ENCODE data around the gene RAD51B.

- no peak for TF ChIP-seq CTCF (IDR thresholded peaks at IDR 0.05)
- no peak for TF ChIP-seq POLR2AphosphoS5 (IDR thresholded peaks at IDR 0.05)
- TF ChIP-seq POLR2A (IDR thresholded peaks at IDR 0.05) = no peak
Measured at GRCh38 chr14:68225321-68225720, 405.7 kb downstream of the RAD51B start.
